HFFc6 (cell line): Measurements from ENCODE around the gene MEN1. TPM values are rescaled to one million over a fixed set of nuclear protein-coding genes. Genes with fewer than 3 reads are reported as not detected.

Experiments used
- DNase-seq: peaks from one replicate; pipeline ENCODE4 v3.0.0-alpha.2; 2018
- H3K27ac Mint-ChIP-seq: 2 replicates; pipeline ENCODE4 v1.8.0; 2020; ENCODE audit warnings: mild to moderate bottlenecking, mixed read lengths
- H3K27me3 Mint-ChIP-seq: 2 replicates; pipeline ENCODE4 v1.8.0; 2021; ENCODE audit warnings: mild to moderate bottlenecking, moderate library complexity, mixed read lengths; ENCODE audit not compliant: insufficient read depth
- H3K36me3 Mint-ChIP-seq: 2 replicates; pipeline ENCODE4 v1.8.0; 2021; ENCODE audit warnings: low read depth, mixed read lengths
- H3K4me1 Mint-ChIP-seq: 2 replicates; pipeline ENCODE4 v1.8.0; 2020; ENCODE audit warnings: low read depth, mixed read lengths
- H3K4me3 Mint-ChIP-seq: 2 replicates; pipeline ENCODE4 v1.8.0; 2020; ENCODE audit warnings: mild to moderate bottlenecking, moderate library complexity, mixed read lengths
- H3K9me3 Mint-ChIP-seq: 2 replicates; pipeline ENCODE4 v1.8.0; 2020; ENCODE audit warnings: mild to moderate bottlenecking, mixed read lengths
- total RNA-seq, 6 experiments: library from RNA; stranded (reverse); fragmentation: NEBNext Ultra II Directional; extraction: Animal tissue kit (Norgen Biotek cat#: 25700); gene quantifications; 2 replicates in 1 of 6; 3 replicates in 5 of 6; pipeline ENCODE4 v1.2.3, GENCODE V29; 2021
- TF ChIP-seq, protein P1 (sequence below): fragments of 200-600 bp; sonication (generic); IDR thresholded peaks from 2 replicates; pipeline ENCODE4 v1.5.0; 2021; ENCODE audit warnings: antibody characterized with exemption, mild to moderate bottlenecking

Gene MEN1
- total RNA-seq, 6 experiments from 2014 or later, result 23.9 to 35.5 (median 26.9) TPM

DNA sequence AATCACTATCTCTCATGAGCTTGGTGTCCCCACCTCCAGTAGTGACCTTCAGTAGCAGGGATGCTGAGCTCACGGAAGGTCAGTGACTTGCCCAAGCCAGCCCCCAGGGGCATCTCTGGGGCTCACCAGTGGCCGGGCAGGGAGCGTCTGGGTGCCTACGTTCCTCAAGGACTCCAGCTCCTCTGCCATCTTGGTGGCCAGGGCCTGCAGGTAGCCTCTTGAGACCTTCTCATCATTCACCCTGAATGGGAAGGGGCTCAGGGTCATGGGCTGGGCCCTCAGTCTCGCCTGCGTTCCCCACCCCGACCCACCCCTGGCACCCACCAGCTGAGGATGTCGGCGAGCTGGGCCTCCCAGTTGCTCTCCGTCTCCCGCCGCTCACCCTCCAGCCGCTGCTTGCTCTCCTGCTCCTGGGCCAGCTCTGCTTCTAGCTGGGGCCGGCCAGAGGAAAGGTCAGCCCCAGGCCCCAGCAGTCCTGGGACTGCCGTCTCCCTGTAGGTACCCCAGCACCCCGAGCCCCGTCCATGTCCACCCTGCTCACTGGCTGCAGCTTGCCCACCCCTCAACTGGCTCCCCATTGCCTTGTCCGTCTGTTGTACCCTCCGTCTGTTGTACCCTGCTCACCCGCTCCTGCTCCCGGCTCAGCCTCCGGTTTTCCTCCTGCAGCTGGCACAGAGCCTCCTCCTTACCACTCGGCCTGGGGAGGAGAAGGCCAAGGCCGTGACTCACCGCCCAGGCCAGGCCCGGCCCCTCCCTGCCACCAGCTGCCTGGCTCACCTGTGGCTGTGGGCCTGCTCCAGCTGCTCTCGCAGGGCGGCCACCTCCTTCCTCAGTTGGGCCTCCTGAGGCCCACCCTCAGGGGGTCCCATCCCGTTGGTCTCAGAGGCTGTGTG, 24.6 kb upstream of the MEN1 start:
- H3K4me1 Mint-ChIP-seq, result peaks cover 6% of the 10 kb centered on the region; the same call in 1 of the 2 replicates
- TF ChIP-seq, protein P1, sequence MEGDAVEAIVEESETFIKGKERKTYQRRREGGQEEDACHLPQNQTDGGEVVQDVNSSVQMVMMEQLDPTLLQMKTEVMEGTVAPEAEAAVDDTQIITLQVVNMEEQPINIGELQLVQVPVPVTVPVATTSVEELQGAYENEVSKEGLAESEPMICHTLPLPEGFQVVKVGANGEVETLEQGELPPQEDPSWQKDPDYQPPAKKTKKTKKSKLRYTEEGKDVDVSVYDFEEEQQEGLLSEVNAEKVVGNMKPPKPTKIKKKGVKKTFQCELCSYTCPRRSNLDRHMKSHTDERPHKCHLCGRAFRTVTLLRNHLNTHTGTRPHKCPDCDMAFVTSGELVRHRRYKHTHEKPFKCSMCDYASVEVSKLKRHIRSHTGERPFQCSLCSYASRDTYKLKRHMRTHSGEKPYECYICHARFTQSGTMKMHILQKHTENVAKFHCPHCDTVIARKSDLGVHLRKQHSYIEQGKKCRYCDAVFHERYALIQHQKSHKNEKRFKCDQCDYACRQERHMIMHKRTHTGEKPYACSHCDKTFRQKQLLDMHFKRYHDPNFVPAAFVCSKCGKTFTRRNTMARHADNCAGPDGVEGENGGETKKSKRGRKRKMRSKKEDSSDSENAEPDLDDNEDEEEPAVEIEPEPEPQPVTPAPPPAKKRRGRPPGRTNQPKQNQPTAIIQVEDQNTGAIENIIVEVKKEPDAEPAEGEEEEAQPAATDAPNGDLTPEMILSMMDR, result no peak
- no peak overlapping the region for H3K27ac Mint-ChIP-seq
- no peak for DNase-seq
- H3K27me3 Mint-ChIP-seq, result peaks cover 2% of the 10 kb centered on the region; the same call in 1 of the 2 replicates
- no peak overlapping the region for H3K4me3 Mint-ChIP-seq
- H3K9me3 Mint-ChIP-seq, result no peaks in the 10 kb centered on the region
- no peaks in the 10 kb centered on the region for H3K36me3 Mint-ChIP-seq

DNA sequence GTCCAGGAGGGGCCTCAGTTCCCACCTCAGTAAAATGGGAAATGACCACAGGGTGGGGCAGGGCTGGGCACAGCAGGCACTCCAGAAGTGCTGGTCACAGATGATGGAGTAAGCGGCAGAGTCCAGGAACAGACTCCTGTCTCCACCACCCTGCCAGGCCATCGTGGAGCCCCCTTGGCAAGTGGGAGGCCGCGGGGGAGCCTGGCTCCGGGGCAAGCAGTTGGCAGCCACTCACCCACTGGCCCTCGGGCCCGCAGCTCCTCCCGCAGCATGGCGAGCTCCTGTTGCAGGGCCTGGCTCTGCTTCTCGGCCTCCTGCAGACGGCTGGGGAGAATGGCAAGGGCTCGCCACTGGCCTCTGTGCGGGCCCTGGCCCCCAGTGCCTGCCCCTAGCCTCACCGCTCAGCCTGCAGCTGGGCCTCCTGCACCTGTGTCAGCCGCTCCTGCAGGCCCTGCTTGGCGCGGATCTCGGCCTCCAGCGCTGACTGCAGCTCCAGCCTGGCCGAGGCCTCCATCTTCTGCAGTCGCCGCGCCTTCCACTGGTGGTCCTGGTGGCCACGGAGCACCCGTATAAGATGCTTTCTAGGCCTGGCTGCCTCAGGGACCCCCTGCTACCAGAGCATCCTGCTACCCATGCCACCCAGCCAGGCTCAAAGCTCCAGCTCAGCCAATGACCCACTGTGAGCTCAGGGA, 23.8 kb upstream of the MEN1 start:
- no peak for DNase-seq
- Mint-ChIP-seq H3K4me1 (peaks cover 6% of the 10 kb centered on the region; the same call in 1 of the 2 replicates), H3K36me3 (no peaks in the 10 kb centered on the region), H3K4me3 (no peak overlapping the region), H3K27ac (no peak overlapping the region), H3K27me3 (peaks cover 2% of the 10 kb centered on the region; the same call in 1 of the 2 replicates), H3K9me3 (no peaks in the 10 kb centered on the region)
- TF ChIP-seq, protein P1, result no peak

DNA sequence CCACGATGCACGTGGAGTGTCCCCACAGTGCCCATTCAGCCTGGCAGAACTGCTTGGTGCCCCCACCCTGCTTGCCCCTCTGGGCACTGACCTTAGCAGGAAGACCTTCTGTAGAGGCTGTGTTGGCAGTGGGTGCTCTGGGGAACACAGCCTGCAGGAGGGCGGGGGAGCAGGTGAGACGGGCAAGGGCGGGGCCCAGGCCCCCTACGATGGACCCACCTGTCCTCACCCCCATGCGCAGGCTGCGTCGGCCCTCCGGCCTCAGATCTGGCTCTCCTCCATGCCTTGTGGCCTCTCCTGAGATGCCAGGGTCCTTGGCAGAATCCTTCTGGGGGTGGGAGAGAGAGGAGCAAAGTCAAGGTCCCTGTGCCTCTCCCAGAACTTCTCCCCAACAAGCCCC, 23.2 kb upstream of the MEN1 start:
- no peak overlapping the region for H3K27ac Mint-ChIP-seq
- TF ChIP-seq, protein P1, result no peak
- H3K4me3 Mint-ChIP-seq, result no peak overlapping the region
- no peak for DNase-seq
- H3K4me1 Mint-ChIP-seq, result peaks cover 6% of the 10 kb centered on the region; the same call in 1 of the 2 replicates
- no peaks in the 10 kb centered on the region for H3K9me3 Mint-ChIP-seq
- H3K27me3 Mint-ChIP-seq, result peaks cover 2% of the 10 kb centered on the region
- no peaks in the 10 kb centered on the region for H3K36me3 Mint-ChIP-seq

DNA sequence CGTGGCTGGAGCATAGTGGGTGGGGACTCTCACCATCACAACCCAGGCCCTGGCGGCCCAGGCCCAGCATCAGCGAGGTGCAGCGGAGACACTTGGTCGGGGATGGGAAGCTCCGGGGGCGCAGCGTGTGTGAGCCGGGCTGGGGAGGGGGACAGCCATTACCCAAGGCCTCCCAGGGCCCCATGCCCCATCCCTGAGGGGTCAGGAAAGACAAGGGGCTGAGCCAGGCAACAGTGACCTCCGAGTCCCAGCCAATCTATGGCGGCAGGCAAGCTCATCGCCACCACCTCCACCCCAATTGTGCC, 22.8 kb upstream of the MEN1 start:
- Mint-ChIP-seq H3K36me3 (no peaks in the 10 kb centered on the region), H3K4me1 (peaks cover 6% of the 10 kb centered on the region; the same call in 1 of the 2 replicates), H3K27me3 (peaks cover 2% of the 10 kb centered on the region), H3K4me3 (no peak overlapping the region), H3K9me3 (no peaks in the 10 kb centered on the region), H3K27ac (no peak overlapping the region)
- TF ChIP-seq, protein P1, result no peak
- no peak for DNase-seq

DNA sequence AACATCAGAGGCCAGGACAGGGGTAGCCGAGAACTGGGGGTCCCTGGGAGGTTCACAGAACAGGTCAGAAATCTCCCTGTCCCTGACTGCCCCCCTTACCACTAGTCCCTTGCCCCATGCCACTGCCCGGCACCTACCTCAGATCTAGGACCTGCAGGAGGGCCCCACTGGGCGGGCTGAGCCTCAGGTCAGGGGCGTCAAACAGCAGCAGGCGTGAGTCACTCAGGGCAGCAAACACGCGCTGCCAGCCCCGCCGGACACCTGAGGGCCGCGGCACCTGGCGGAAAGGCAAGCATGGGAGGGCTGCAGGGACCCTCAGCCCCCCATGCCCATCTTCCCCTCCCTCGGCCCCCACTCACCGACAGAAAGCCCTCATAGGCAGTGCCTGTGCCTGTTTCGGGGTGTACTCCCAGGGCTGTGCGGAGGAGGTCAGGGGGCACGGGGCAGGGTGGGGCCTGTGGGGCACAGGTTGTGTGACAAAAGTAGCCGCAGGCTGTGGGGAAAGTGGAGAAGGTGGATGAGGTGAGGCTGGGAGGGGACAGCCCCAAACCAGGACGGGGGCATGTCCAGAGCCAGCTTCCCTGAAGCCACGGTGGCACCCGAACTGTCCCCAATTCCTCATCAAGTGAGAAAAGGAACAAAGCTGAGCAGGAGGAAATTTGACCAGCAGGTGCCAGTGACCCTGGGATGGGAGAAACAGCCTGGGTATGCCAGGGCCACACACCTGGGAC, 22.3 kb upstream of the MEN1 start:
- H3K27ac Mint-ChIP-seq, result no peak overlapping the region
- H3K27me3 Mint-ChIP-seq, result peaks cover 2% of the 10 kb centered on the region
- DNase-seq, result no peak
- no peak overlapping the region for H3K4me3 Mint-ChIP-seq
- TF ChIP-seq, protein P1, result no peak
- H3K9me3 Mint-ChIP-seq, result no peaks in the 10 kb centered on the region
- H3K36me3 Mint-ChIP-seq, result no peaks in the 10 kb centered on the region
- H3K4me1 Mint-ChIP-seq, result peaks cover 6% of the 10 kb centered on the region; the same call in 1 of the 2 replicates
